AML-193 (cell line): ENCODE measurements around the gene HPN.
"Not testable (repeated sequence)": the region's sequence is repeated elsewhere in the genome, so short reads cannot be mapped to it uniquely, and the experiment has no call there.

Source experiments
- DNase-seq, 2 experiments: peaks; one replicate each; lab custom pipeline; 2025; lab: John Stamatoyannopoulos, UW

Gene HPN

GRCh38 chr19:35009424-35010415 lies 31.8 kb upstream of the HPN start:
- no peak for DNase-seq

GRCh38 chr19:35011091-35011689 lies 30.3 kb upstream of the HPN start:
- DNase-seq: no peak

GRCh38 chr19:35011737-35012682 lies 29.5 kb upstream of the HPN start:
- no peak for DNase-seq

GRCh38 chr19:35013041-35013819 lies 28.3 kb upstream of the HPN start:
- DNase-seq: no peak

- peak; percentile 86 to 87 for DNase-seq
Measured at GRCh38 chr19:35013820-35014754, 27.4 kb upstream of the HPN start.

GRCh38 chr19:35014774-35015173 lies 26.7 kb upstream of the HPN start:
- DNase-seq: not testable (repeated sequence)

GRCh38 chr19:35015270-35015953 lies 26.1 kb upstream of the HPN start:
- no peak for DNase-seq

GRCh38 chr19:35015954-35016351 lies 25.6 kb upstream of the HPN start:
- no peak for DNase-seq

- no peak for DNase-seq
Measured at GRCh38 chr19:35017507-35017906, 24.0 kb upstream of the HPN start.

- DNase-seq: no peak
Measured at GRCh38 chr19:35018379-35018778, 23.1 kb upstream of the HPN start.

GRCh38 chr19:35019144-35019543 lies 22.4 kb upstream of the HPN start:
- DNase-seq: no peak

GRCh38 chr19:35021016-35021415 lies 20.5 kb upstream of the HPN start:
- DNase-seq: no peak

GRCh38 chr19:35021596-35021995 lies 19.9 kb upstream of the HPN start:
- DNase-seq: no peak

- DNase-seq: no peak
Measured at GRCh38 chr19:35022460-35022859, 19.1 kb upstream of the HPN start.

GRCh38 chr19:35023428-35023827 lies 18.1 kb upstream of the HPN start:
- DNase-seq: no peak

GRCh38 chr19:35024095-35024494 lies 17.4 kb upstream of the HPN start:
- no peak for DNase-seq

GRCh38 chr19:35025969-35026368 lies 15.6 kb upstream of the HPN start:
- DNase-seq: no peak

- no peak for DNase-seq
Measured at GRCh38 chr19:35026418-35026817, 15.1 kb upstream of the HPN start.

- no peak for DNase-seq
Measured at GRCh38 chr19:35027009-35027408, 14.5 kb upstream of the HPN start.
